Neuronal stem cell (in vitro differentiated cells): ENCODE measurements around the gene CHM.
"Not testable (repeated sequence)": the region's sequence is repeated elsewhere in the genome, so short reads cannot be mapped to it uniquely, and the experiment has no call there.

Experiments
- DNase-seq: peaks from one replicate; pipeline ENCODE4 v3.0.0-alpha.2; 2013; ENCODE audit warnings: low spot score
- H2AFZ ChIP-seq: one replicate; pipeline ENCODE4 v1.6.1; 2013; ENCODE audit warnings: mild to moderate bottlenecking, low read length, inconsistent platforms
- H2AK5ac ChIP-seq: 2 replicates; pipeline ENCODE4 v1.6.1; 2013; ENCODE audit warnings: low read depth, mild to moderate bottlenecking, inconsistent platforms, low read length, moderate library complexity, mixed read lengths
- H2BK120ac ChIP-seq: 2 replicates; pipeline ENCODE4 v1.6.1; 2013; ENCODE audit warnings: low read depth, mild to moderate bottlenecking, inconsistent platforms, low read length, moderate library complexity, mixed read lengths
- H2BK12ac ChIP-seq: one replicate; pipeline ENCODE4 v1.6.1; 2013; ENCODE audit warnings: low read length, inconsistent platforms
- H2BK15ac ChIP-seq: 2 replicates; pipeline ENCODE4 v1.6.1; 2013; ENCODE audit warnings: mild to moderate bottlenecking, low read length, inconsistent platforms, mixed read lengths
- H2BK5ac ChIP-seq: one replicate; pipeline ENCODE4 v1.6.1; 2013; ENCODE audit warnings: inconsistent platforms, mild to moderate bottlenecking, low read length, moderate library complexity
- H3K14ac ChIP-seq: one replicate; pipeline ENCODE4 v1.6.1; 2013; ENCODE audit warnings: low read length, inconsistent platforms
- H3K18ac ChIP-seq: 2 replicates; pipeline ENCODE4 v1.6.1; 2013; ENCODE audit warnings: low read length, inconsistent platforms
- H3K23ac ChIP-seq: 2 replicates; pipeline ENCODE4 v1.6.1; 2013; ENCODE audit warnings: low read depth, mild to moderate bottlenecking, mixed read lengths, low read length, inconsistent platforms; ENCODE audit not compliant: poor library complexity
- H3K27ac ChIP-seq: replicated peaks from 3 replicates; pipeline ENCODE4 v1.5.1; 2013; ENCODE audit warnings: low read length, inconsistent platforms
- H3K27me3 ChIP-seq, 3 experiments: 2 replicates each; pipeline ENCODE4 v1.6.1; 2013; ENCODE audit warnings: low read length in 3 of 3, mild to moderate bottlenecking in 2 of 3, inconsistent platforms in 1 of 3, low read depth in 1 of 3, mixed read lengths in 1 of 3, moderate library complexity in 1 of 3; ENCODE audit not compliant: control insufficient read depth in 3 of 3, insufficient read depth in 3 of 3
- H3K36me3 ChIP-seq, 2 donors: replicated peaks in 1 of 2; 2 replicates each; pipeline ENCODE4 v1.6.1; 2013; ENCODE audit warnings: low read length in 2 of 2; ENCODE audit not compliant: control insufficient read depth in 2 of 2, insufficient read depth in 2 of 2
- H3K4ac ChIP-seq: 2 replicates; pipeline ENCODE4 v1.6.1; 2013; ENCODE audit warnings: inconsistent platforms, mild to moderate bottlenecking, low read length, moderate library complexity
- H3K4me1 ChIP-seq, 2 donors: 1 replicate in 1 of 2; 2 replicates in 1 of 2; pipeline ENCODE4 v1.6.1; 2013; ENCODE audit warnings: low read length in 2 of 2, low read depth in 1 of 2; ENCODE audit not compliant: control insufficient read depth in 2 of 2, insufficient read depth in 1 of 2
- H3K4me2 ChIP-seq: one replicate; pipeline ENCODE4 v1.6.1; 2013; ENCODE audit warnings: mild to moderate bottlenecking, low read length, inconsistent platforms; ENCODE audit not compliant: insufficient read depth, poor library complexity, severe bottlenecking
- H3K4me3 ChIP-seq, 2 donors: 2 replicates each; pipeline ENCODE4 v1.5.1; 2013; ENCODE audit warnings: low read length in 2 of 2, mild to moderate bottlenecking in 2 of 2, inconsistent platforms in 1 of 2, moderate library complexity in 1 of 2
- H3K79me1 ChIP-seq: one replicate; pipeline ENCODE4 v1.6.1; 2013; ENCODE audit warnings: low read depth, mild to moderate bottlenecking, inconsistent platforms, low read length, moderate library complexity
- H3K9ac ChIP-seq: one replicate; pipeline ENCODE4 v1.6.1; 2013; ENCODE audit warnings: mild to moderate bottlenecking, low read depth, low read length, inconsistent platforms; ENCODE audit not compliant: poor library complexity
- H3K9me3 ChIP-seq, 2 donors: replicated peaks in 1 of 2; 2 replicates each; pipeline versions ENCODE3 to v1.6.1; 2013; ENCODE audit warnings: low read length in 2 of 2, mild to moderate bottlenecking in 2 of 2, inconsistent platforms in 1 of 2, low read depth in 1 of 2, mixed read lengths in 1 of 2, moderate library complexity in 1 of 2; ENCODE audit not compliant: control insufficient read depth in 2 of 2, insufficient read depth in 1 of 2
- H4K8ac ChIP-seq: one replicate; pipeline ENCODE4 v1.6.1; 2013; ENCODE audit warnings: low read depth, mild to moderate bottlenecking, inconsistent platforms, low read length, moderate library complexity
- H4K91ac ChIP-seq: one replicate; pipeline ENCODE4 v1.6.1; 2013; ENCODE audit warnings: low read length, low read depth, mild to moderate bottlenecking, inconsistent platforms; ENCODE audit not compliant: poor library complexity
- WGBS, 2 donors: extraction: QIAGEN DNeasy Blood & Tissue Kit; methylation state at CpG; one replicate each; pipeline ENCODE4 v1.1.7; 2013; ENCODE audit warnings: missing lambda C conversion rate in 2 of 2, mixed read lengths in 1 of 2; ENCODE audit not compliant: insufficient read length in 2 of 2, insufficient replicate concordance in 1 of 2; ENCODE audit errors: extremely low coverage in 2 of 2; 5-methylcytosine and 5-hydroxymethylcytosine counted together

The CHM gene

DNA sequence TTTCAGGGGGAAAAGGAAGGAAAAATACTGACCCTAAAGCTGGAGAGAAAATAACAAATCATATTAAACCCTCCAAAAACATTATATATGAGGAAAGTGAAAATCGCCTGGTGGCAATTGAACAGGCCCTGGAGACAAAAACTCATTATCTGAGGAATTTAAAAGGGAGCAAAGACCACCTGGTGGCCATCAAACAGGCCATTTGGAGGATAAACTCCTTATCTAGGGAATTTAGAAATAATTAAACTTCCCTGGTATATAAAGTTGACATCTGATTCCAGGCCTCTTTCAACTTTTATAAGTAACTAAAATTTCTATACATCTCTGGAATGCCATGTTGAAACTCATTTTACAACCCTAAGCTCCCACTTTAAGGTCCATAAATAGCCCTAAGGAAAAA, 35.2 kb downstream of the CHM start:
- Histone ChIP-seq H3K23ac (no peak overlapping the region), H2BK120ac (no peak overlapping the region), H3K4ac (no peak overlapping the region), H3K27ac (no peak overlapping the region), H3K4me3 (no peak overlapping the region), H3K79me1 (no peaks in the 10 kb centered on the region), H3K4me1 (no peaks in the 10 kb centered on the region), H2BK12ac (no peak overlapping the region), H3K27me3 (no peaks in the 10 kb centered on the region), H3K18ac (no peak overlapping the region), H3K9ac (no peak overlapping the region), H3K36me3 (no peaks in the 10 kb centered on the region), H4K8ac (no peak overlapping the region), H2BK15ac (no peak overlapping the region), H2AFZ (no peak overlapping the region), H4K91ac (no peak overlapping the region), H2AK5ac (no peak overlapping the region), H2BK5ac (no peak overlapping the region), H3K9me3 (no peaks in the 10 kb centered on the region), H3K4me2 (no peak overlapping the region), H3K14ac (no peak overlapping the region)
- no peak for DNase-seq
- no CpG with 5 or more reads among the region's 1 CpG for WGBS, 2 donors

DNA sequence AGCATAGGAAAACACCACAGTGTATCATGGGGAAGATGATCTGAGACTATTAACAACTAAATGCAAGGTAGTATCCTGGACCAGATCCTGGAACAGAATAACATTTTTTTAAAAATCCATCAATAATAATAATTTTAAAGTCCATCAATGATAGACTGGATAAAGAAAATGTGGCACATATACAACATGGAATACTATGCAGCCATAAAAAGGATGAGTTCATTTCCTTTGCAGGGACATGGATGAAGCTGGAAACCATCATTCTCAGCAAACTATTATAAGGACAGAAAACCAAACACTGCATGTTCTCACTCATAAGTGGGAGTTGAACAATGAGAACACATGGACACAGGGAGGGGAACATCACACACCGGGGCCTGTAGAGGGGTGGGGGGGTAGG, 37.6 kb downstream of the CHM start:
- not testable (repeated sequence) for H3K27me3 ChIP-seq, H4K8ac ChIP-seq, H3K9me3 ChIP-seq, H3K36me3 ChIP-seq, H2BK5ac ChIP-seq, H2AFZ ChIP-seq, H2BK15ac ChIP-seq, H4K91ac ChIP-seq, H3K14ac ChIP-seq, H3K18ac ChIP-seq, H3K9ac ChIP-seq, DNase-seq, H3K4ac ChIP-seq, H3K4me2 ChIP-seq, H3K79me1 ChIP-seq, H3K27ac ChIP-seq, H2BK120ac ChIP-seq, H3K23ac ChIP-seq, H3K4me1 ChIP-seq, H2AK5ac ChIP-seq, H3K4me3 ChIP-seq, H2BK12ac ChIP-seq
- WGBS, 2 donors = no CpG with 5 or more reads among the region's 1 CpG

DNA sequence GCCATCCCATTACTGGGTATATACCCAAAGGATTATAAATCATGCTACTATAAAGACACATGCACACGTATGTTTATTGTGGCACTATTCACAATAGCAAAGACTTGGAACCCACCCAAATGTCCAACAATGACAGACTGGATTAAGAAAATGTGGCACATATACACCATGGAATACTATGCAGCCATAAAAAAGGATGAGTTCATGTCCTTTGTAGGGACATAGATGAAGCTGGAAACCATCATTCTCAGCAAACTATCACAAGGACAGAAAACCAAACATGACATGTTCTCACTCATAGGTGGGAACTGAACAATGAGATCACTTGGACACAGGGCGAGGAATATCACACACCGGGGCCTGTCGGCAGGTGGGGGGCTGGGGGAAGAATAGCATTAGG, 39.5 kb downstream of the CHM start:
- not testable (repeated sequence) for H2BK120ac ChIP-seq, H2AK5ac ChIP-seq, H3K18ac ChIP-seq, H2BK12ac ChIP-seq, H4K8ac ChIP-seq, H3K14ac ChIP-seq, H2AFZ ChIP-seq, H2BK15ac ChIP-seq, H3K9ac ChIP-seq, H3K4me1 ChIP-seq, H3K4me3 ChIP-seq, H3K4ac ChIP-seq, H3K79me1 ChIP-seq, H3K27ac ChIP-seq, H4K91ac ChIP-seq, H3K27me3 ChIP-seq, H3K23ac ChIP-seq, H3K4me2 ChIP-seq, H3K36me3 ChIP-seq, DNase-seq, H3K9me3 ChIP-seq, H2BK5ac ChIP-seq
- no CpG with 5 or more reads among the region's 4 CpGs for WGBS, 2 donors

DNA sequence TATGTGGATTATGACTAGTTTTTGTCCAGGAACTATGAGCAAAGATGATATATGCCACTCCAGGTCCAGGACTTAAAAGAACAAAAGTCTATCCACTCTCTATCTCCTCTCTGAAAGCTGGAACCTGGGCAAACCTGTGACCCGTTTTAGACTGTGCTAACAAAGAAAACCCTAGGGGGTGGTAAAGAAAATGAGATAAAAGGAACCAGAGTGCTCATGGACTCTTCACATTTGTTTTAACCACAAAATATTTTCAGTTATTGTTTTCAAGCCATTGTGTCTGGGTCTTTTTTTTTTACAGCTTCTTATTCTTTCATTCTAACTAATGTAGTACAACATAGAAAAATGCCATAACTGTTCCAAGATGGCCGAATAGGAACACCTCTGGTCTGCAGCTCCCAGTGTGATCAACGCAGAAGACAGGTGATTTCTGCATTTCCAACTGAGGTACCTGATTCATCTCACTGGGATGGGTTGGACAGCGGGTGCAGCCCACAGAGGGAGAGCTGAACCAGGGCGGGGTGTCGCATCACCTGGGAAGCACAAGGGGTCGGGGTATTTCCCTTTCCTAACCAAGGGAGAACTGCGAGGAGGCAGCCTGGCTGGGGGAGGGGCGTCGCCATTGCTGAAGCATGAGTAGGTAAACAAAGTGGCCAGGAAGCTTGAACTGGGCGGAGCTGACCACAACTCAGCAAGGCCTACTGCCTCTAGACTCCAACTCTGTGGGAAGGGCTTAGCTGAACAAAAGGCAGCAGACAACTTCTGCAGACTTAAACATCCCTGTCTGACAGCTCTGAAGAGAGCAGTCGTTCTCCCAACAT, 45.1 kb downstream of the CHM start:
- Histone ChIP-seq H4K91ac (no peak overlapping the region), H2AFZ (peak overlapping the region; percentile 76), H2BK5ac (no peak overlapping the region), H3K14ac (no peak overlapping the region), H2BK15ac (no peak overlapping the region), H3K23ac (no peak overlapping the region), H3K4me2 (no peak overlapping the region), H2BK12ac (no peak overlapping the region), H3K27me3 (no peaks in the 10 kb centered on the region), H4K8ac (no peak overlapping the region), H3K36me3 (no peaks in the 10 kb centered on the region), H2BK120ac (no peak overlapping the region), H3K9me3 (no peaks in the 10 kb centered on the region), H3K27ac (no peak overlapping the region), H3K4me1 (no peaks in the 10 kb centered on the region), H3K9ac (no peak overlapping the region), H3K4ac (no peak overlapping the region), H2AK5ac (no peak overlapping the region), H3K18ac (no peak overlapping the region), H3K79me1 (no peaks in the 10 kb centered on the region), H3K4me3 (no peak overlapping the region)
- WGBS, 2 donors = no CpG with 5 or more reads among the region's 12 CpGs
- peak; percentile 17 for DNase-seq
